Aorta (tissue), 5 donors: ENCODE results near the gene PPP1R12B. TPM values are rescaled to one million over a fixed set of nuclear protein-coding genes. Genes with fewer than 3 reads are reported as not detected.
A peak's percentile ranks its signal among the peaks of the same experiment; 100 is the strongest.
"Not testable (repeated sequence)": the region's sequence is repeated elsewhere in the genome, so short reads cannot be mapped to it uniquely, and the experiment has no call there.

Experiments used
- ATAC-seq: fragments of 200-7000 bp; cut with Tn5 transposase; one replicate; pipeline ENCODE4 v1.9.1; 2022; ENCODE audit warnings: moderate library complexity; ENCODE audit not compliant: low FRiP score
- DNase-seq, 2 donors: peaks; one replicate each; pipeline ENCODE4 v3.0.0-alpha.2; 2020
- H3K27ac ChIP-seq, 2 donors: one replicate each; pipeline ENCODE4 v1.5.1; 2013; ENCODE audit warnings: low read length in 2 of 2, mild to moderate bottlenecking in 2 of 2, moderate library complexity in 2 of 2, control low read depth in 1 of 2, inconsistent platforms in 1 of 2, low read depth in 1 of 2
- H3K27me3 ChIP-seq, 2 donors: one replicate each; pipeline ENCODE4 v1.6.1; 2013; ENCODE audit warnings: control low read depth in 1 of 2, low read length in 1 of 2, mild to moderate bottlenecking in 1 of 2, moderate library complexity in 1 of 2; ENCODE audit not compliant: insufficient read depth in 2 of 2, control insufficient read depth in 1 of 2
- H3K36me3 ChIP-seq, 2 donors: one replicate each; pipeline ENCODE4 v1.6.1; 2013; ENCODE audit warnings: control low read depth in 1 of 2, low read length in 1 of 2, mild to moderate bottlenecking in 1 of 2; ENCODE audit not compliant: insufficient read depth in 2 of 2, control insufficient read depth in 1 of 2
- H3K4me1 ChIP-seq, 2 donors: one replicate each; pipeline ENCODE4 v1.6.1; 2013; ENCODE audit warnings: low read length in 2 of 2, control low read depth in 1 of 2, mild to moderate bottlenecking in 1 of 2, moderate library complexity in 1 of 2; ENCODE audit not compliant: insufficient read depth in 2 of 2, control insufficient read depth in 1 of 2
- H3K4me3 ChIP-seq, 2 donors: one replicate each; pipeline ENCODE4 v1.5.1; 2013; ENCODE audit warnings: low read length in 2 of 2, control low read depth in 1 of 2, mild to moderate bottlenecking in 1 of 2
- H3K9me3 ChIP-seq: one replicate; pipeline ENCODE4 v1.6.1; 2013; ENCODE audit warnings: mild to moderate bottlenecking, low read length; ENCODE audit not compliant: control insufficient read depth
- WGBS, 2 donors: extraction: QIAGEN DNeasy Blood & Tissue Kit; methylation state at CpG; one replicate each; pipeline ENCODE4 v1.1.7; 2013; 5-methylcytosine and 5-hydroxymethylcytosine counted together
- intact Hi-C, 2 donors: fragments of 100-400 bp; cut with DNase I; formaldehyde crosslinking; loops; one replicate each; pipeline versions ENCODE4 v1.14.2 to v1.15.0; 2022
- polyA plus RNA-seq, 2 donors: library from polyadenylated mRNA; stranded (reverse); fragments of 200-250 nt; gene quantifications; one replicate each; pipeline ENCODE4 v1.2.3, GENCODE V29; 2013
- total RNA-seq, 2 donors: library from RNA; stranded (reverse); fragmentation: NEBNext Ultra II Directional; extraction: Animal tissue kit (Norgen Biotek cat#: 25700); gene quantifications; one replicate each; pipeline ENCODE4 v1.2.1, GENCODE V29; 2021
- donor health status: healthy with polysubstance abuse.
- donor health status: Bipolar disorder and iron deficiency.
- donor health status: DM: no; HTN: no; CAD: no.
- donor health status: DM: no; HTN: no; CAD: no.
- donor health status: DM: yes; HTN: yes; CAD: no.

PPP1R12B gene
- total and polyA plus RNA-seq, 4 donors: 102 to 1,102 (median 396) TPM

- not testable (repeated sequence) for H3K4me3 ChIP-seq, H3K27me3 ChIP-seq, H3K9me3 ChIP-seq, H3K27ac ChIP-seq, H3K4me1 ChIP-seq, H3K36me3 ChIP-seq, DNase-seq
- intact Hi-C loops: loop anchor here (5.0 to 10.0 kb wide), 2 partner anchors 165 to 257 kb away; no protein-coding TSS in a partner anchor
- peak; percentile 71 for ATAC-seq
Observed at GRCh38 chr1:202460143-202460495, 111.6 kb downstream of the PPP1R12B start.

- no peaks in the 10 kb centered on the region for H3K9me3 ChIP-seq
- ATAC-seq (no peak), DNase-seq (no peak)
- 31 to 34% methylated on average over 3 of the region's 3 CpGs for WGBS, 2 donors
- no peak overlapping the region for H3K27ac ChIP-seq
- no peaks in the 10 kb centered on the region for H3K27me3 ChIP-seq
- intact Hi-C loops: loop anchor here (5.0 to 10.0 kb wide), 2 partner anchors 162 to 255 kb away; no protein-coding TSS in a partner anchor
- H3K36me3 ChIP-seq: no peaks in the 10 kb centered on the region
- H3K4me1 ChIP-seq: peaks cover 0 to 2% of the 10 kb centered on the region in 2 donors
- no peak overlapping the region for H3K4me3 ChIP-seq
Observed at GRCh38 chr1:202462342-202463076, 114.0 kb downstream of the PPP1R12B start.

- not testable (repeated sequence) for H3K4me3 ChIP-seq, ATAC-seq, H3K36me3 ChIP-seq, H3K9me3 ChIP-seq, H3K27ac ChIP-seq, H3K4me1 ChIP-seq, H3K27me3 ChIP-seq, DNase-seq
- 23 to 24% methylated on average over 4 of the region's 4 CpGs for WGBS, 2 donors
- intact Hi-C loops: loop anchor here (5.0 to 10.0 kb wide), 2 partner anchors 161 to 253 kb away; no protein-coding TSS in a partner anchor
Observed at GRCh38 chr1:202464153-202464742, 115.7 kb downstream of the PPP1R12B start.

- intact Hi-C loops: loop anchor here in 1 of 2 donors (5.0 to 10.0 kb wide), 2 partner anchors 159 to 252 kb away; no protein-coding TSS in a partner anchor
- not testable (repeated sequence) for H3K4me3 ChIP-seq, H3K9me3 ChIP-seq, DNase-seq, H3K27me3 ChIP-seq, H3K36me3 ChIP-seq, ATAC-seq, H3K27ac ChIP-seq, H3K4me1 ChIP-seq
- 14 to 25% methylated on average over 3 of the region's 3 CpGs for WGBS, 2 donors
Observed at GRCh38 chr1:202465644-202466270, 117.3 kb downstream of the PPP1R12B start.

- H3K4me3 ChIP-seq, H3K36me3 ChIP-seq, H3K27ac ChIP-seq, H3K9me3 ChIP-seq, H3K4me1 ChIP-seq, H3K27me3 ChIP-seq, DNase-seq, ATAC-seq: not testable (repeated sequence)
- intact Hi-C loops: loop anchor here in 1 of 2 donors (5.0 to 10.0 kb wide), 2 partner anchors 158 to 251 kb away; no protein-coding TSS in a partner anchor
Observed at GRCh38 chr1:202466339-202466738, 117.8 kb downstream of the PPP1R12B start.

GRCh38 chr1:202467381-202467780 lies 118.9 kb downstream of the PPP1R12B start:
- ATAC-seq, H3K36me3 ChIP-seq, H3K4me3 ChIP-seq, H3K27me3 ChIP-seq, DNase-seq, H3K4me1 ChIP-seq, H3K27ac ChIP-seq, H3K9me3 ChIP-seq: not testable (repeated sequence)
- 89 to 97% methylated on average over 2 of the region's 3 CpGs for WGBS, 2 donors
- intact Hi-C loops: loop anchor here in 1 of 2 donors (5.0 to 10.0 kb wide), 2 partner anchors 157 to 250 kb away; no protein-coding TSS in a partner anchor

GRCh38 chr1:202468695-202469094 lies 120.2 kb downstream of the PPP1R12B start:
- not testable (repeated sequence) for H3K9me3 ChIP-seq, H3K36me3 ChIP-seq, ATAC-seq, DNase-seq, H3K27me3 ChIP-seq, H3K4me3 ChIP-seq, H3K4me1 ChIP-seq, H3K27ac ChIP-seq
- intact Hi-C loops: loop anchor here in 1 of 2 donors (5.0 to 10.0 kb wide), 2 partner anchors 156 to 249 kb away; no protein-coding TSS in a partner anchor
- 90 to 95% methylated on average over 3 of the region's 3 CpGs for WGBS, 2 donors

GRCh38 chr1:202469123-202469522 lies 120.6 kb downstream of the PPP1R12B start:
- not testable (repeated sequence) for H3K27ac ChIP-seq, H3K4me3 ChIP-seq, H3K36me3 ChIP-seq, ATAC-seq, H3K4me1 ChIP-seq, H3K9me3 ChIP-seq, H3K27me3 ChIP-seq, DNase-seq
- intact Hi-C loops: loop anchor here in 1 of 2 donors (5.0 to 10.0 kb wide), 2 partner anchors 156 to 248 kb away; no protein-coding TSS in a partner anchor
- WGBS, 2 donors: 87 to 97% methylated on average over 1 of the region's 1 CpG
